ENCODE measurements around the gene AHCYL1.

The AHCYL1 gene

GRCh38 chr1:110004583-110004982 is 20.0 kb downstream of the AHCYL1 start:
- TF ChIP-seq POLR2AphosphoS5 (IDR thresholded peaks at IDR 0.05; ENCODE audit: low read depth, low read length) (no peak), POLR2A (IDR thresholded peaks at IDR 0.05; ENCODE audit: low read depth, low read length) (no peak), TAF1 (IDR thresholded peaks at IDR 0.05; ENCODE audit: borderline replicate concordance, low read depth, low read length) (no peak)
- DNase-seq (ENCODE audit: insufficient read length): no peak
- no peak for FAIRE-seq

- no peak for TF ChIP-seq POLR2AphosphoS5 (IDR thresholded peaks at IDR 0.05; ENCODE audit: low read depth, low read length)
- no peak for TF ChIP-seq POLR2A (IDR thresholded peaks at IDR 0.05; ENCODE audit: low read depth, low read length)
- no peak for TF ChIP-seq TAF1 (IDR thresholded peaks at IDR 0.05; ENCODE audit: borderline replicate concordance, low read depth, low read length)
- no peak for FAIRE-seq
- no peak for DNase-seq (ENCODE audit: insufficient read length)
Observed at GRCh38 chr1:110005971-110006370, 21.4 kb downstream of the AHCYL1 start.

GRCh38 chr1:110006516-110006915 is 22.0 kb downstream of the AHCYL1 start:
- DNase-seq (ENCODE audit: insufficient read length) (no peak), FAIRE-seq (no peak)
- TF ChIP-seq POLR2AphosphoS5 (IDR thresholded peaks at IDR 0.05; ENCODE audit: low read depth, low read length): no peak

GRCh38 chr1:110007046-110007830 is 22.7 kb downstream of the AHCYL1 start:
- FAIRE-seq (no peak), DNase-seq (ENCODE audit: insufficient read length) (no peak)
- no peak for TF ChIP-seq POLR2A (IDR thresholded peaks at IDR 0.05; ENCODE audit: low read depth, low read length)
- TF ChIP-seq POLR2AphosphoS5 (IDR thresholded peaks at IDR 0.05; ENCODE audit: low read depth, low read length): no peak
- TF ChIP-seq TAF1 (IDR thresholded peaks at IDR 0.05; ENCODE audit: borderline replicate concordance, low read depth, low read length): no peak

GRCh38 chr1:110008971-110009565 is 24.5 kb downstream of the AHCYL1 start:
- FAIRE-seq (no peak), DNase-seq (ENCODE audit: insufficient read length) (no peak)
- TF ChIP-seq TAF1 (IDR thresholded peaks at IDR 0.05; ENCODE audit: borderline replicate concordance, low read depth, low read length) (no peak), POLR2A (IDR thresholded peaks at IDR 0.05; ENCODE audit: low read depth, low read length) (no peak), POLR2AphosphoS5 (IDR thresholded peaks at IDR 0.05; ENCODE audit: low read depth, low read length) (no peak)

- FAIRE-seq: peak; percentile 85
- no peak for TF ChIP-seq POLR2A (IDR thresholded peaks at IDR 0.05; ENCODE audit: low read depth, low read length)
- TF ChIP-seq POLR2AphosphoS5 (IDR thresholded peaks at IDR 0.05; ENCODE audit: low read depth, low read length): no peak
- no peak for TF ChIP-seq TAF1 (IDR thresholded peaks at IDR 0.05; ENCODE audit: borderline replicate concordance, low read depth, low read length)
- DNase-seq (ENCODE audit: insufficient read length): peak; percentile 28
Observed at GRCh38 chr1:110011527-110012041, 27.0 kb downstream of the AHCYL1 start.

GRCh38 chr1:110012100-110012780 is 27.7 kb downstream of the AHCYL1 start:
- TF ChIP-seq POLR2AphosphoS5 (IDR thresholded peaks at IDR 0.05; ENCODE audit: low read depth, low read length): no peak
- no peak for TF ChIP-seq POLR2A (IDR thresholded peaks at IDR 0.05; ENCODE audit: low read depth, low read length)
- no peak for TF ChIP-seq TAF1 (IDR thresholded peaks at IDR 0.05; ENCODE audit: borderline replicate concordance, low read depth, low read length)
- peak; percentile 27 for FAIRE-seq
- no peak for DNase-seq (ENCODE audit: insufficient read length)

GRCh38 chr1:110017792-110018191 is 33.2 kb downstream of the AHCYL1 start:
- FAIRE-seq (no peak), DNase-seq (ENCODE audit: insufficient read length) (no peak)
- no peak for TF ChIP-seq POLR2AphosphoS5 (IDR thresholded peaks at IDR 0.05; ENCODE audit: low read depth, low read length)
- no peak for TF ChIP-seq POLR2A (IDR thresholded peaks at IDR 0.05; ENCODE audit: low read depth, low read length)
- no peak for TF ChIP-seq TAF1 (IDR thresholded peaks at IDR 0.05; ENCODE audit: borderline replicate concordance, low read depth, low read length)

GRCh38 chr1:110018396-110018795 is 33.8 kb downstream of the AHCYL1 start:
- TF ChIP-seq POLR2A (IDR thresholded peaks at IDR 0.05; ENCODE audit: low read depth, low read length) (no peak), POLR2AphosphoS5 (IDR thresholded peaks at IDR 0.05; ENCODE audit: low read depth, low read length) (no peak), TAF1 (IDR thresholded peaks at IDR 0.05; ENCODE audit: borderline replicate concordance, low read depth, low read length) (no peak)
- DNase-seq (ENCODE audit: insufficient read length) (no peak), FAIRE-seq (no peak)

GRCh38 chr1:110019770-110020169 is 35.2 kb downstream of the AHCYL1 start:
- DNase-seq (ENCODE audit: insufficient read length) (no peak), FAIRE-seq (no peak)
- TF ChIP-seq TAF1 (IDR thresholded peaks at IDR 0.05; ENCODE audit: borderline replicate concordance, low read depth, low read length): no peak
- no peak for TF ChIP-seq POLR2A (IDR thresholded peaks at IDR 0.05; ENCODE audit: low read depth, low read length)
- no peak for TF ChIP-seq POLR2AphosphoS5 (IDR thresholded peaks at IDR 0.05; ENCODE audit: low read depth, low read length)

- FAIRE-seq: no peak
- no peak for DNase-seq (ENCODE audit: insufficient read length)
- TF ChIP-seq POLR2A (IDR thresholded peaks at IDR 0.05; ENCODE audit: low read depth, low read length) (no peak), POLR2AphosphoS5 (IDR thresholded peaks at IDR 0.05; ENCODE audit: low read depth, low read length) (no peak), TAF1 (IDR thresholded peaks at IDR 0.05; ENCODE audit: borderline replicate concordance, low read depth, low read length) (no peak)
Observed at GRCh38 chr1:110021285-110021684, 36.7 kb downstream of the AHCYL1 start.
